ENCODE results near the gene USH2A. TPM values are rescaled to one million over a fixed set of nuclear protein-coding genes. Genes with fewer than 3 reads are reported as not detected.

The USH2A gene
- total and polyA plus RNA-seq, 11 donors, result 0.03 to 4.7 (median 1.7) TPM

- intact Hi-C loops (cut with DNase I), result no loop called here
- H3K4me1 ChIP-seq, result no peaks in the 10 kb centered on the region
- 59 to 88% (median 85%) methylated on average over 3 of the region's 3 CpGs for WGBS, 4 donors
- no peaks in the 10 kb centered on the region for H3K27me3 ChIP-seq
- H3K27ac ChIP-seq, result no peak overlapping the region
- H3K4me3 ChIP-seq, result no peak overlapping the region
- DNase-seq (no peak), ATAC-seq (no peak)
- H3K36me3 ChIP-seq, result no peaks in the 10 kb centered on the region
- TF ChIP-seq CTCF (IDR thresholded peaks at IDR 0.05), result no peak
- TF ChIP-seq POLR2A (IDR thresholded peaks at IDR 0.05), result no peak
- peaks cover 0 to 19% (median 2%) of the 10 kb centered on the region in 12 donors for H3K9me3 ChIP-seq
Observed at GRCh38 chr1:215842905-215843304, 580.3 kb downstream of the USH2A start.

GRCh38 chr1:215835951-215836350 lies 587.3 kb downstream of the USH2A start:
- ATAC-seq, result no peak
- peaks cover 0 to 24% (median 0%) of the 10 kb centered on the region in 12 donors for H3K9me3 ChIP-seq
- H3K36me3 ChIP-seq, result no peaks in the 10 kb centered on the region
- no peaks in the 10 kb centered on the region for H3K27me3 ChIP-seq
- WGBS, 4 donors, result 73 to 85% (median 78%) methylated on average over 2 of the region's 2 CpGs
- no peak for DNase-seq
- H3K4me3 ChIP-seq, result no peak overlapping the region
- intact Hi-C loops (cut with DNase I), result no loop called here
- no peak overlapping the region for H3K27ac ChIP-seq
- no peaks in the 10 kb centered on the region for H3K4me1 ChIP-seq
- TF ChIP-seq POLR2A (IDR thresholded peaks at IDR 0.05) (no peak), CTCF (IDR thresholded peaks at IDR 0.05) (no peak)

- no peaks in the 10 kb centered on the region for H3K27me3 ChIP-seq
- TF ChIP-seq POLR2A (IDR thresholded peaks at IDR 0.05) (no peak), CTCF (IDR thresholded peaks at IDR 0.05) (no peak)
- H3K36me3 ChIP-seq, result no peaks in the 10 kb centered on the region
- intact Hi-C loops (cut with DNase I), result no loop called here
- ATAC-seq (no peak), DNase-seq (no peak)
- H3K27ac ChIP-seq, result no peak overlapping the region
- 78 to 87% (median 85%) methylated on average over 3 of the region's 3 CpGs for whole genome bisulfite sequencing, 4 donors
- H3K4me3 ChIP-seq, result no peak overlapping the region
- no peaks in the 10 kb centered on the region for H3K4me1 ChIP-seq
- H3K9me3 ChIP-seq, result peaks cover 0 to 25% (median 0%) of the 10 kb centered on the region in 12 donors
Observed at GRCh38 chr1:215833941-215834729, 589.1 kb downstream of the USH2A start.

DNA sequence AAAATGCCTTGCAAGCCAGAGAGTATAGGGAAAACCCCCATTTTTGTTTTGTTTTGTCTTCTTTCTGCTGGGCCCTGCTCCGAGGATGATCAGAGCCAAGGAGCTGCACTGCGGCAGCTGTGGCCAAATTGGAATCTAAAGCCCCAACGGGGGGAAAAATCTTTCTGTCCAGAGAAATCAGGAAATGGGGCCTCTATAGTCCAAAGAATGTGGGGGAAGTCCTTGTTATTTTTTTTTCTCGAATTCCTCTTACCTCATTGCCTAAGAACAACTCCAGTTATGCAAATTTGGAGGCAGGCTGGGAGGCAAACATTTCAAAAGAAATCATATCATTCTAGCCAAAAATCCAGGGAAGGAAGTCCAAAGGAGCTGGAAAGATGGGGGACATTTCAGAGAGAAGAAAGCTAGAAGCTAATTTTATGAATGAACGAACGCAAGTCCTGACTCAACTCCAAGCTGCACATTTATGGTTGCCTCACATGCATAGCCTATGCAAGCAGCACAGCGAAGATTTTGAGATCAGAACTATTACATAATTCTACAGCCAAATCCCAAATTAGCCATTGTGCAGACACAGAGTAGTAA lies 592.9 kb downstream of the USH2A start:
- no peak for ATAC-seq
- Histone ChIP-seq H3K4me1 (no peaks in the 10 kb centered on the region), H3K27ac (no peak overlapping the region), H3K9me3 (peaks cover 0 to 25% (median 0%) of the 10 kb centered on the region in 12 donors), H3K4me3 (no peak overlapping the region), H3K36me3 (no peaks in the 10 kb centered on the region), H3K27me3 (no peaks in the 10 kb centered on the region)
- intact Hi-C loops (cut with DNase I), result no loop called here
- TF ChIP-seq CTCF (IDR thresholded peaks at IDR 0.05), result no peak
- TF ChIP-seq POLR2A (IDR thresholded peaks at IDR 0.05), result no peak
- DNase-seq, result no peak
- WGBS, 4 donors, result 64 to 75% (median 68%) methylated on average over 7 of the region's 7 CpGs
